Omental fat pad (tissue), 4 donors: ENCODE results near the gene SFMBT2. TPM values are rescaled to one million over a fixed set of nuclear protein-coding genes. Genes with fewer than 3 reads are reported as not detected.
"Not testable (repeated sequence)": the region's sequence is repeated elsewhere in the genome, so short reads cannot be mapped to it uniquely, and the experiment has no call there.

Source experiments
- ATAC-seq: fragments of 150-250 bp; one replicate; pipeline ENCODE4 v1.9.1; 2016; ENCODE audit warnings: mild to moderate bottlenecking, moderate library complexity; ENCODE audit not compliant: low FRiP score
- DNase-seq: peaks from one replicate; pipeline ENCODE4 v3.0.0-alpha.2; 2019; ENCODE audit warnings: low spot score
- CTCF ChIP-seq, 3 donors: fragments of 450-650 bp; IDR thresholded peaks; one replicate each; pipeline ENCODE4 v1.5.1; 2016 to 2017; ENCODE audit warnings: antibody characterized with exemption in 3 of 3, mild to moderate bottlenecking in 3 of 3, moderate library complexity in 2 of 3
- total RNA-seq, 4 donors: library from RNA; depleted of rRNA; stranded (reverse); fragments of >200 nt; gene quantifications; one replicate each; pipeline ENCODE4 v1.1.0, GENCODE V29; 2016

The SFMBT2 gene
- total RNA-seq, 4 donors from 2014 or later, result 6.2 to 12.0 (median 9.4) TPM

- ATAC-seq (no peak), DNase-seq (no peak)
- TF ChIP-seq CTCF (IDR thresholded peaks at IDR 0.05), result no peak
Observed at GRCh38 chr10:7317786-7318446, 92.9 kb downstream of the SFMBT2 start.

- TF ChIP-seq CTCF (IDR thresholded peaks at IDR 0.05), result no peak
- ATAC-seq, result no peak
- DNase-seq, result no peak
Observed at GRCh38 chr10:7316839-7317238, 94.0 kb downstream of the SFMBT2 start.

GRCh38 chr10:7315906-7316305 lies 94.9 kb downstream of the SFMBT2 start:
- no peak for ATAC-seq
- TF ChIP-seq CTCF (IDR thresholded peaks at IDR 0.05), result no peak
- DNase-seq, result no peak

- no peak for TF ChIP-seq CTCF (IDR thresholded peaks at IDR 0.05)
Observed at GRCh38 chr10:7314170-7314569, 96.7 kb downstream of the SFMBT2 start.

GRCh38 chr10:7312488-7312857 lies 98.4 kb downstream of the SFMBT2 start:
- no peak for ATAC-seq

More at GRCh38 chr10:7314170-7314569, 96.7 kb downstream of the SFMBT2 start:
- no peak for ATAC-seq
- no peak for DNase-seq

GRCh38 chr10:7311850-7312487 lies 98.9 kb downstream of the SFMBT2 start:
- not testable (repeated sequence) for DNase-seq, ATAC-seq

More at GRCh38 chr10:7312488-7312857, 98.4 kb downstream of the SFMBT2 start:
- no peak for TF ChIP-seq CTCF (IDR thresholded peaks at IDR 0.05)
- DNase-seq, result no peak

- DNase-seq, result no peak
- no peak for TF ChIP-seq CTCF (IDR thresholded peaks at IDR 0.05)
- peak; percentile 49 for ATAC-seq
Observed at GRCh38 chr10:7311218-7311849, 99.5 kb downstream of the SFMBT2 start.
